ENCODE results near the gene C2orf76. TPM values are rescaled to one million over a fixed set of nuclear protein-coding genes. Genes with fewer than 3 reads are reported as not detected.

The C2orf76 gene
- polyA plus RNA-seq, 1 of the 3 experiments (the other 2 are of a cell fraction) = 6.0 TPM

- Histone ChIP-seq H3K27ac (ENCODE audit: low read depth in 2 of 2, low read length in 1 of 2) (no peak overlapping the region), H3K36me3 (replicated peaks in 1 of 2; ENCODE audit: control insufficient read depth in 1 of 2, insufficient read depth in 2 of 2, low read length in 1 of 2) (no peaks in the 10 kb centered on the region), H2AFZ (ENCODE audit: low read depth) (no peak overlapping the region), H3K4me3 (ENCODE audit: low read depth in 2 of 2, low read length in 1 of 2) (no peak overlapping the region), H4K20me1 (ENCODE audit: insufficient read depth) (no peaks in the 10 kb centered on the region), H3F3A (replicated peaks; ENCODE audit: insufficient read depth) (no peaks in the 10 kb centered on the region), H3K79me2 (ENCODE audit: insufficient read depth) (no peaks in the 10 kb centered on the region), H3K4me2 (no peak overlapping the region), H3K27me3 (ENCODE audit: insufficient read depth) (no peaks in the 10 kb centered on the region), H3K9ac (no peak overlapping the region), H3K4me1 (ENCODE audit: control insufficient read depth in 1 of 2, insufficient read depth in 2 of 2, low read depth in 1 of 2, low read length in 1 of 2) (peaks cover 0 to 2% of the 10 kb centered on the region in 2 experiments; a peak in 1 of 4 replicates), H3K9me3 (no peaks in the 10 kb centered on the region), H3K9me2 (no peaks in the 10 kb centered on the region)
- 93% methylated on average over 4 of the region's 4 CpGs for WGBS (ENCODE audit: low lambda C conversion rate)
- POLR2A ChIA-PET = no interaction called here
- DNase-seq = no peak
- no peak for TF ChIP-seq RAD21 (IDR thresholded peaks at IDR 0.05; ENCODE audit: low read length)
- no peak for TF ChIP-seq RXRA (IDR thresholded peaks at IDR 0.05; ENCODE audit: borderline replicate concordance, low read depth)
- TF ChIP-seq CTCF (IDR thresholded peaks at IDR 0.05) = no peak
- no peak for TF ChIP-seq RFX5 (IDR thresholded peaks at IDR 0.05; ENCODE audit: low read length)
- TF ChIP-seq JUND (IDR thresholded peaks at IDR 0.05) = no peak
- TF ChIP-seq EZH2phosphoT487 (IDR thresholded peaks at IDR 0.05; ENCODE audit: borderline replicate concordance, low read depth) = no peak
- TF ChIP-seq TCF12 (IDR thresholded peaks at IDR 0.05) = no peak
- no peak for TF ChIP-seq FOXM1 (IDR thresholded peaks at IDR 0.05; ENCODE audit: low read depth)
- TF ChIP-seq POLR2AphosphoS5 (IDR thresholded peaks at IDR 0.05; ENCODE audit: low read depth, low read length) = no peak
- CTCF ChIA-PET = interaction anchor here (1.0 to 4.8 kb wide), 6 partner anchors 43 to 427 kb away, joined by 3 to 30 read pairs (median 5); no protein-coding TSS in a partner anchor
Measured at GRCh38 chr2:119308793-119309330, 57.8 kb downstream of the C2orf76 start.

DNA sequence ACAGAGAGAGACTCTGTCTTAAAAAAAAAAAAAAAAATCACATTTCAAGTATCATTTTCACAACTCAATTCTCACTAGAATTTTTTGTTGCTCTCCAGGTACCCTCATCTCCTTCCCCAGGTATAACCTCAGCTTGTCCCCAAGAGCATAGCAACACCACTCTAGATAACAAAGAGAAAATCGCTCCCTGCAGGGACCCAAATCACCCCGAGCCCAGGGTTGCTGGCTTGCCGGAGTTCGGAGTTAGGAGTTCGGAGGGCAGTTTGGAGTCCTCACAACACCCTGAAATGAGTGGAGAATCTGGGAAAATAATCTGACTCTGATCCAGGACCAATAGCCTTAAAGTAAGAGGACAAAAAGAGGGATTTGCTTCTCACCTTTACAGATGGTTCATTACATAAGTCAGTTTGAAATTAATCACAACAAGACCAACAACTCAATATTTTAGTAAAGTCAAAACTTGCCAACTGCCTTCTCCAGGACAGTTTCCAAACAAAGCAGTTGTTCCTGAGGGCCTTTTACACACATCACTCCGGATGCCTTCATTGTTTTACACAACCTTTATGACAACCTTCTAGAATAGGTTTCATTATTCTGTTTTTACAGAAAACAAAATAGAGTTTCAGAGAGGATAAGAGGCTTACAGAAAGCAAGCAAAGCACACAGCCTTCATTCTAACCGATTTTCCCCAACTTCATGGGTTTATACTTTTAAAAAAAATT is 59.1 kb downstream of the C2orf76 start:
- Histone ChIP-seq H3K79me2 (ENCODE audit: insufficient read depth) (no peaks in the 10 kb centered on the region), H3K9me3 (no peaks in the 10 kb centered on the region), H3F3A (replicated peaks; ENCODE audit: insufficient read depth) (no peaks in the 10 kb centered on the region), H3K4me3 (ENCODE audit: low read depth in 2 of 2, low read length in 1 of 2) (no peak overlapping the region), H3K4me2 (no peak overlapping the region), H3K27me3 (ENCODE audit: insufficient read depth) (no peaks in the 10 kb centered on the region), H3K4me1 (ENCODE audit: control insufficient read depth in 1 of 2, insufficient read depth in 2 of 2, low read depth in 1 of 2, low read length in 1 of 2) (peaks cover 0 to 2% of the 10 kb centered on the region in 2 experiments; a peak in 2 of 4 replicates), H3K9ac (no peak overlapping the region), H2AFZ (ENCODE audit: low read depth) (no peak overlapping the region), H3K27ac (ENCODE audit: low read depth in 2 of 2, low read length in 1 of 2) (no peak overlapping the region), H3K36me3 (replicated peaks in 1 of 2; ENCODE audit: control insufficient read depth in 1 of 2, insufficient read depth in 2 of 2, low read length in 1 of 2) (no peaks in the 10 kb centered on the region), H3K9me2 (no peaks in the 10 kb centered on the region), H4K20me1 (ENCODE audit: insufficient read depth) (no peaks in the 10 kb centered on the region)
- no peak for DNase-seq
- 81% methylated on average over 7 of the region's 7 CpGs for WGBS (ENCODE audit: low lambda C conversion rate)
- POLR2A ChIA-PET = no interaction called here
- TF ChIP-seq FOSL2 (IDR thresholded peaks at IDR 0.05; ENCODE audit: borderline replicate concordance, low read depth) = no peak
- no peak for TF ChIP-seq MEF2A (IDR thresholded peaks at IDR 0.05; ENCODE audit: borderline replicate concordance, low read depth)
- TF ChIP-seq RXRA (IDR thresholded peaks at IDR 0.05; ENCODE audit: borderline replicate concordance, low read depth) = no peak
- TF ChIP-seq RFX5 (IDR thresholded peaks at IDR 0.05; ENCODE audit: low read length) = no peak
- TF ChIP-seq, protein P1, sequence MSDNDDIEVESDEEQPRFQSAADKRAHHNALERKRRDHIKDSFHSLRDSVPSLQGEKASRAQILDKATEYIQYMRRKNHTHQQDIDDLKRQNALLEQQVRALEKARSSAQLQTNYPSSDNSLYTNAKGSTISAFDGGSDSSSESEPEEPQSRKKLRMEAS (IDR thresholded peaks at IDR 0.05; ENCODE audit: low read depth) = no peak
- no peak for TF ChIP-seq NFIC (IDR thresholded peaks at IDR 0.05; ENCODE audit: borderline replicate concordance)
- no peak for TF ChIP-seq TCF12 (IDR thresholded peaks at IDR 0.05)
- no peak for TF ChIP-seq TAF1 (IDR thresholded peaks at IDR 0.05; ENCODE audit: borderline replicate concordance, low read depth, low read length)
- TF ChIP-seq GATA2 (CRISPR knock-in tag; IDR thresholded peaks at IDR 0.05) = no peak
- no peak for TF ChIP-seq USF1 (IDR thresholded peaks at IDR 0.05; ENCODE audit: borderline replicate concordance, low read depth)
- TF ChIP-seq JUND (IDR thresholded peaks at IDR 0.05) = no peak
- CTCF ChIA-PET = interaction anchor here (1.2 kb wide), 1 partner anchor 41 kb away, joined by 4 read pairs; no protein-coding TSS in a partner anchor
